ENCODE measurements around the gene NQO2.

GRCh38 chr6:3052481-3053230 is 53.0 kb downstream of the NQO2 start:
- no peak for TF ChIP-seq CTCF (IDR thresholded peaks at IDR 0.05)
- no peak for TF ChIP-seq ELF1 (IDR thresholded peaks at IDR 0.05)
- TF ChIP-seq NRF1 (IDR thresholded peaks at IDR 0.05; ENCODE audit: low read depth, low read length) = no peak
- TF ChIP-seq ZBTB33 (IDR thresholded peaks at IDR 0.05; ENCODE audit: borderline replicate concordance, low read depth) = no peak
- TF ChIP-seq MAX (IDR thresholded peaks at IDR 0.05; ENCODE audit: low read depth) = no peak
- no peak for TF ChIP-seq EP300 (IDR thresholded peaks at IDR 0.05; ENCODE audit: borderline replicate concordance in 1 of 2, low read depth in 1 of 2, low read length in 1 of 2)
- no peak for TF ChIP-seq TAF1 (IDR thresholded peaks at IDR 0.05; ENCODE audit: borderline replicate concordance, low read depth, low read length)
- no peak for TF ChIP-seq POLR2AphosphoS5 (IDR thresholded peaks at IDR 0.05; ENCODE audit: low read depth, low read length)
- no peak for TF ChIP-seq REST (IDR thresholded peaks at IDR 0.05; ENCODE audit: low read depth, low read length)
- no peak for TF ChIP-seq RAD21 (IDR thresholded peaks at IDR 0.05; ENCODE audit: low read length)
- TF ChIP-seq FOXM1 (IDR thresholded peaks at IDR 0.05; ENCODE audit: low read depth) = no peak
- TF ChIP-seq CHD2 (IDR thresholded peaks at IDR 0.05; ENCODE audit: low read length, partially characterized antibody) = no peak
